ENCODE data around the gene USP32. TPM values are rescaled to one million over a fixed set of nuclear protein-coding genes. Genes with fewer than 3 reads are reported as not detected.

Gene USP32
- total RNA-seq, 1 experiment from 2014 or later: 32.3 TPM

DNA sequence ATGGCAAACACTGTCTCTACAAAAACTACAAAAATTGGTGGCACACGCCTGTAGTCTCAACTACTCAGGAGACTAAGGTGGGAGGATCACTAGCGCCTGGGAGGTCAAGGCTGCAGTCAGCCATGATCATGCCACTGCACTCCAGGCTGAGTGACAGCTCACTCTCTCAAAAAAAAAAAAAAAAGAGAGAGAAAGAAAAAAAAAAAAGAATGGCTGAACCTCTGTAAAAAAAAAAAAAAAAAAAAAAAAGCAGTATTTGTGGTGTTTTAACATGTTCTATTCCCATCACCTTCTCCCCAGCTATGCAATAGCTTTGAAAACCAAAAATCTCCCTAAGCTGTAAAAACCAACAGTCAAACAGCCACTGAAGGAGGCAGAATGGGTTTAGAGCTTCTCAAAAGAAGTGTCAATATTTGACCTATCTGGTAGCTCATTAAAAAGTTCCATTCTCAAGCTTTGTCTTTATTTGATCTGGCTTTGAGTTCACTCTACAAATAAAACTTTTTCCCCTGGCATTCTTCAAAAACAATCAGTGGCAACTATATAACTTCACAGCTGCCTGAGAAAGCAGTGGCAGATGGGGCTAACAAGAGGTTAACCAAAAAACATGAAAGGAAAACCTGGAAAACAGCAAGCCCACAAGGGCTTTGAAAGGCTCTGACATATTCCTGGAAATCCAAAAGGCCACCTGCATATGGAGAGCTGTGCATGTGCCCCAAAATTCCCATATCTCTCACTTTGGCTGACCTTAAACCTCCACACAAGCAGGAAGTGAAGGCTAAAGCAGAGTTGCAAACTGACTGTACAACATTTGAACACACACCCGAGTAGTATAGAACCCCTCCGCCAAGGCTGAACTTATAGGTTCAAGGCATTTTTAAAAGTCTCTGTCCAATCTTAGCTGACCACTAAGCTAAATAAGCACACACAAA is 36.0 kb downstream of the USP32 start:
- Histone ChIP-seq H4K20me1 (ENCODE audit: insufficient read depth) (peaks cover 4% of the 10 kb centered on the region; the same call in 1 of the 2 replicates), H3K79me2 (ENCODE audit: low read depth) (peaks cover 27% of the 10 kb centered on the region; the same call in 1 of the 2 replicates)

DNA sequence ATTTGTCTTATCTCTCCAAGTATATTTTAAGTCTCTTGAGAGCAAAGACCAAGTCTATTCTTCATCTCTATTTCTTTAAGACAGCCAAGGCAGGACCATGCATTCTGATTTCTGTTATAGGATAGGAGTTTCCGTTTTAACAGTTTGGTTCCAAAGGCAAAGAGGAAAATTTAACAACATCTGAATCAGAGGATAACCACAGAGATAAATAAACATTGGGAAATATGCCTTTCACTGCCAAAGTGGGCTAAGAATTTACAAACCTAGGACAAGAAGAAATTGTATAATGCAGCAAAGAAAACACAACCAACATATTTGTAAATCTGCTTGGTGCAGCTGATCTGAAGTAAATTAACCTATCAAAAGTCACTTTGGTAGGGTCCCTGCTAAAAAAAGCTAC is 37.7 kb downstream of the USP32 start:
- no peaks in the 10 kb centered on the region for H3K9me2 ChIP-seq (ENCODE audit: insufficient read depth)
- H3K4me3 ChIP-seq: no peak overlapping the region
- TF ChIP-seq, protein P1, sequence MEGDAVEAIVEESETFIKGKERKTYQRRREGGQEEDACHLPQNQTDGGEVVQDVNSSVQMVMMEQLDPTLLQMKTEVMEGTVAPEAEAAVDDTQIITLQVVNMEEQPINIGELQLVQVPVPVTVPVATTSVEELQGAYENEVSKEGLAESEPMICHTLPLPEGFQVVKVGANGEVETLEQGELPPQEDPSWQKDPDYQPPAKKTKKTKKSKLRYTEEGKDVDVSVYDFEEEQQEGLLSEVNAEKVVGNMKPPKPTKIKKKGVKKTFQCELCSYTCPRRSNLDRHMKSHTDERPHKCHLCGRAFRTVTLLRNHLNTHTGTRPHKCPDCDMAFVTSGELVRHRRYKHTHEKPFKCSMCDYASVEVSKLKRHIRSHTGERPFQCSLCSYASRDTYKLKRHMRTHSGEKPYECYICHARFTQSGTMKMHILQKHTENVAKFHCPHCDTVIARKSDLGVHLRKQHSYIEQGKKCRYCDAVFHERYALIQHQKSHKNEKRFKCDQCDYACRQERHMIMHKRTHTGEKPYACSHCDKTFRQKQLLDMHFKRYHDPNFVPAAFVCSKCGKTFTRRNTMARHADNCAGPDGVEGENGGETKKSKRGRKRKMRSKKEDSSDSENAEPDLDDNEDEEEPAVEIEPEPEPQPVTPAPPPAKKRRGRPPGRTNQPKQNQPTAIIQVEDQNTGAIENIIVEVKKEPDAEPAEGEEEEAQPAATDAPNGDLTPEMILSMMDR (conservative IDR thresholded peaks at IDR 0.05): no peak
- TF ChIP-seq EZH2 (IDR thresholded peaks at IDR 0.05; ENCODE audit: low read depth): no peak
- H3K4me2 ChIP-seq: peak overlapping the region; percentile 11
- H3K36me3 ChIP-seq (ENCODE audit: low read depth): no peaks in the 10 kb centered on the region
- ChIA-PET POLR2A (ENCODE audit: unreplicated experiment) (no interaction called here), CTCF (no interaction called here)
- H3K79me2 ChIP-seq (ENCODE audit: low read depth): peaks cover 27% of the 10 kb centered on the region; the same call in 1 of the 2 replicates
- intact Hi-C loops (cut with micrococcal nuclease; ENCODE audit: unreplicated experiment): no loop called here
- no peak overlapping the region for H2AFZ ChIP-seq
- peak in 1 of 2 experiments; percentile 67 for DNase-seq
- no peaks in the 10 kb centered on the region for H3K9me3 ChIP-seq (ENCODE audit: insufficient read depth, low read depth)
- peaks cover 30% of the 10 kb centered on the region for H3K4me1 ChIP-seq (replicated peaks; ENCODE audit: insufficient read depth)
- H3F3A ChIP-seq (ENCODE audit: insufficient read depth, low read depth): peaks cover 16% of the 10 kb centered on the region; the same call in 1 of the 2 replicates
- H3K27ac ChIP-seq: no peak overlapping the region
- peaks cover 4% of the 10 kb centered on the region; the same call in 1 of the 2 replicates for H4K20me1 ChIP-seq (ENCODE audit: insufficient read depth)
- H3K27me3 ChIP-seq (ENCODE audit: insufficient read depth, low read depth): no peaks in the 10 kb centered on the region
- no TSS peak for BruUV-seq (replicated peaks)

More for the DNA sequence above, 36.0 kb downstream of the USP32 start:
- no peaks in the 10 kb centered on the region for H3K27me3 ChIP-seq (ENCODE audit: insufficient read depth, low read depth)
- H3K4me3 ChIP-seq: no peak overlapping the region
- H3K27ac ChIP-seq: 0 out of 2 replicates have a peak overlapping the region, but pooled peaks have one; percentile 16
- no peak overlapping the region for H3K4me2 ChIP-seq
- POLR2A ChIA-PET (ENCODE audit: unreplicated experiment): no interaction called here
- TF ChIP-seq, protein P1 (conservative IDR thresholded peaks at IDR 0.05): no peak
- TF ChIP-seq EZH2 (IDR thresholded peaks at IDR 0.05; ENCODE audit: low read depth): no peak
- H3K9me2 ChIP-seq (ENCODE audit: insufficient read depth): no peaks in the 10 kb centered on the region
- no peaks in the 10 kb centered on the region for H3K9me3 ChIP-seq (ENCODE audit: insufficient read depth, low read depth)
- H2AFZ ChIP-seq: no peak overlapping the region
- CTCF ChIA-PET: no interaction called here
- H3K36me3 ChIP-seq (ENCODE audit: low read depth): no peaks in the 10 kb centered on the region
- peaks cover 16% of the 10 kb centered on the region; the same call in 1 of the 2 replicates for H3F3A ChIP-seq (ENCODE audit: insufficient read depth, low read depth)
- H3K4me1 ChIP-seq (replicated peaks; ENCODE audit: insufficient read depth): peaks cover 30% of the 10 kb centered on the region
- DNase-seq: no peak
- intact Hi-C loops (cut with micrococcal nuclease; ENCODE audit: unreplicated experiment): no loop called here
- no TSS peak for BruUV-seq (replicated peaks)

DNA sequence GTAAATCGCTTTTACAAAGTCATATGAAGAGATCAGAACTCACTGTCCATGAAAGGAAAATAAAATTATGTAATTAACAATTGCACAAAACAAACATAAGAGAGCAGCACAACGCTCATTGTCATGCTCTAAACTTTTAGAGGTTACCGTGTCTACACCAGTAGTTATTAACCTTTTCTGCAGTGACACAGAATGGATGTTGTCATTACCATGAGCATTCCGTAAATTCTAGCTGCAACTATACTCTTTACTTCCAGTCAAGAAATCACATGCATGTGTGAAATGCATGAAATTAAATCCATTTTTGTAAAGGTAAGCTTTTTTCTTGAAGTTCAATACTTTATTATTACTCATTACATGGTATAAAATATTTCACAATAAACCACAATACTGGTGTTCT is 38.2 kb downstream of the USP32 start:
- H3K4me2 ChIP-seq: no peak overlapping the region; the same call in 1 of the 2 replicates
- intact Hi-C loops (cut with micrococcal nuclease; ENCODE audit: unreplicated experiment): no loop called here
- BruUV-seq (replicated peaks): no TSS peak
- no peaks in the 10 kb centered on the region for H3K9me3 ChIP-seq (ENCODE audit: insufficient read depth, low read depth)
- POLR2A ChIA-PET (ENCODE audit: unreplicated experiment): no interaction called here
- H3K27ac ChIP-seq: no peak overlapping the region
- DNase-seq: no peak
- H3K79me2 ChIP-seq (ENCODE audit: low read depth): peaks cover 27% of the 10 kb centered on the region; the same call in 1 of the 2 replicates
- H4K20me1 ChIP-seq (ENCODE audit: insufficient read depth): peaks cover 4% of the 10 kb centered on the region; the same call in 1 of the 2 replicates
- H3K9me2 ChIP-seq (ENCODE audit: insufficient read depth): no peaks in the 10 kb centered on the region
- no peak for TF ChIP-seq EZH2 (IDR thresholded peaks at IDR 0.05; ENCODE audit: low read depth)
- TF ChIP-seq, protein P1 (conservative IDR thresholded peaks at IDR 0.05): no peak
- H3K36me3 ChIP-seq (ENCODE audit: low read depth): no peaks in the 10 kb centered on the region
- no peak overlapping the region for H3K4me3 ChIP-seq
- H3F3A ChIP-seq (ENCODE audit: insufficient read depth, low read depth): peaks cover 16% of the 10 kb centered on the region; the same call in 1 of the 2 replicates
- peaks cover 30% of the 10 kb centered on the region for H3K4me1 ChIP-seq (replicated peaks; ENCODE audit: insufficient read depth)
- no peaks in the 10 kb centered on the region for H3K27me3 ChIP-seq (ENCODE audit: insufficient read depth, low read depth)
- H2AFZ ChIP-seq: no peak overlapping the region
- CTCF ChIA-PET: no interaction called here
